Stimulated activated CD8-positive, alpha-beta memory T cell treated with anti-CD3 and anti-CD28 coated beads, Interleukin-15, amount 100 ng/mL, for 48 hours (primary cell): Measurements from ENCODE around the gene GBX1.

Experiments
- DNase-seq, 2 donors: peaks; one replicate each; pipeline ENCODE4 v3.0.0-alpha.2; 2020; ENCODE audit warnings: low read depth in 2 of 2

The GBX1 gene

DNA sequence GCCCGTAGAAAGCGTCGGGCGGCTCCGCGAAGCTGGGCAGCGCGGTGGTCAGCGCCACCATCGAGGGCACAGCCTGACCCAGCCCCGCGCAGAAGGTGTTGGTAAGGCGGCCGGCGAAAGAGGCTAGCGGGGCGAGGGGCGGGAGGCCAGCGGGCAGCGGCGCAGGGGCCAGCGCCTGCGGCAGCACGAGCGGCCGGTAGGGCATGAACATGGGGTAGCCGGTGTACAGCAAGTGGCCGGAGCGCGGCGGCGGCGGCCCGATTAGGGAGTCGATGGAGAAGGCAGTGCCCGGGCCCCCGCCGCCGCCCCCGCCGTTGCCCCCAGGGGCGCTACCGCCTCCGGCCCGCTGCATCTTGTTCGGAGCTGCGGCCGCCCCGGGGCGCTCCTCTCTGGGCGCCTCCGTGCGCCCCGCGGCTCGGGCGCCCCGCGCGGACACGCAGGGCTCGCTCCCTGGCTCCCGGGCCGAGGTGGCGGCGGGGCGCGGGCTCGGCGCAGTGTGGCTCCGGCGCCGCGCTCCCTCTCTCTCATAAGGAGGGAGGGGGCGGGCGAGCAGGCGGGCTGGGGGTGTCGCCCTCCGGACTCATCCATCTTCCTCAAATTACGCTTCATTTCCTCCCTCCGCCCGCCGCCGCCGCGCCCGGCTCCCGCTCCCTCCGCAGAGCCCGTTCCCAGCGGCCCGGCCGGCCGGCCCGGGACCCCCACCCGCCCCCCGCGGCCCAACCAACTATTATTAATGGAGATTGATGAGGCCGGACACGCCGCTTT, at the start of gene GBX1:
Gene GBX1, minus strand, starts transcription at position 498 of the 765 bp plus-strand sequence. Its CDS starts 146 bp downstream, at position 352.
- no peak for DNase-seq

DNA sequence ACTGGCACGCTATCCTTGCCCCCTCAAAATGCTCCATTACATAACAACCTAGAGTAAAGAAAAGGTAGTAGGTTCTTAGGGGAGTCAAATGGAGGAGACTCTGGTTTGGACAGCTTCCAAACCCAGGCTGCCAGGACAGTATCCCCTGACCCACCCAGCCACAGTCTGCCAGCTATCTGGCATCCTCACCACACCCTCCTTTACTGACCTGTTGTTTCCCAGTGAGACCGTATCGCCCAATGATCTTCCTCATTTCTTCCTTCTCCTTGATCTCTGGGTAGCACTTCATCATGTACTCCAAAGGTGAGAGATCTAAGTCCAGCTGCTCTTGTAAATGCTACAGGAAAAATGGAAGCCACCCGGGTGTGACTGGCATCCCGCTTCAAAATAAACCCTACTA, 47.9 kb upstream of the GBX1 start:
- no peak for DNase-seq

- no peak for DNase-seq
These were observed 46.3 kb upstream of the GBX1 start for GRCh38 chr7:151213826-151214225.

DNA sequence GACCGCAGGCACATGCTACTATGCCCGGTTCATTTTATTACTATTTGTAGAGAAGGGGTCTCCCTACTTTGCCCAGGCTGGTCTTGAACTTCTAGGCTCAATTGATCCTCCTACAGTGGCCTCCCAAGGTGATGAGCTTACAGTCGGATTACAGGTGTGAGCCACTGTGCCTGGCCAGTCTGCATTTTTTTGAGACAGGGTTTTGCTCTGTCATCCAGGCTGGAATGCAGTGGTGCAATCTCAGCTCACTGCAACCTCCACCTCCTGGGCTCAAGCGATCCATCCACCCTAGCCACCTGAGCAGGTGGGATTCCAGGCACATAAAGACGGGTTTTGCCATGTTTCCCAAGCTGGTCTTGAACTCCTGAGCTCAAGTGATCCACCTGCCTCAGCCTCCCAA, 45.1 kb upstream of the GBX1 start:
- DNase-seq, result no peak

DNA sequence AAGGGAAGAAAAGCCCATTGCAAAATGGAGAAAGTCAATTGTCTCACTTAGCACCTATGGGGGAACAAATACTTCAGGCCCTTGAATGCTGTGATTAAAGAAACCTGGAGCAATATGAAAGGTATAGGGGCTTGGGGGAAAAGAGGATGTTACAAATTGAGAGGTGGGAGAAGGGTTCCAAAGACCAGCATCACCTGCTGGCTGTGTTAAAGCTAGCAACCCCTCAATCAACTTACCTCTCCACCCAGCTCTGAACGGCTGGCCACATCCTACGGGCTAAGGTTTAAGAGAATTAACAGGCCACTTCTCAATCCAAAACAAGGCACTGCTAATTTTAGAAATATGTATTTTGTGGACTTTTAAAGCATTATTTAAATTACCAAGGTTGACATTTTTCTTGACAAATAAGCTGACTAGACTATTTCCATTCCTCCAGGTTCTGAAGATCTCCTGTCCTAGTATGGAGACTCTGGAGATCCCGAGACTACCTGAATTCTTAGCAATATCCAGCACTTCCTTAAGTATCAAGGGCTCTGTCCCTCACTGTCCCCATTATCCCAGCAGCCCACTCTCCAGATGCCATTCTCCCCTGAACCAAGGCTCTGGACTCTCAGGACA, 43.8 kb upstream of the GBX1 start:
- DNase-seq, result no peak

GRCh38 chr7:151210087-151210854, 42.8 kb upstream of the GBX1 start, which contains the start of gene H2BK1:
H2BK1 (minus strand) TSS chr7:151210488; CDS start chr7:151210318, 170 bp downstream.
- DNase-seq, result no peak

- DNase-seq, result no peak
These were observed 42.1 kb upstream of the GBX1 start for GRCh38 chr7:151209588-151209987.

DNA sequence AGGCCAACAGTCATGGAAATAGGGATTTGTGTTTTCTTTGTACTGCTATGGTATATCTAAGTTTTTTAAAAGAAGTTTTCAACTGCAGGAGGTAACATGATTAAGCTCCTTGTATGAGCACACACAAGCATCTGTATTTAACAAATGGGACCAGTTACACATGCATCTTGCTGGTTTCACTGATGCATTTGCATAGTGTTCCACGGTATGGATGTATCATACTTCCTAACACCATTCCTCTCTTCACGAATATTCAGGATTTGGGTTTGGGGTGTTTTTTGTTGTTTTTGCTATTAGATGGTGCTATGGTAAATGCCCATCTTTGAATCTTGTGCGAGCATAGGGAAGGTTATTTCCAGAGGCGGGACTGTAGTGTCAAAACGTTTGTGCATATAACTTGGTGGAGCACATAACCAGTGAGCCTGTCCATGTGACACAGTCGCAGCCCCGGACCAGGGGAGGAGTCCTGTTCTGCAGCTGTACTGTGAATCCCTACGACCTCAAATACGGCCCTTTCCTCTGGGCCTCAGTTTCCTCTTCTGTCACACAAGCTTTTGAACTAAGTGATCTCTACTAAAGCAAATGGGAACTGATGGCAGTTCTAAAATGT, 40.9 kb upstream of the GBX1 start:
- DNase-seq, result no peak

- no peak for DNase-seq
These were observed 40.3 kb upstream of the GBX1 start for GRCh38 chr7:151207804-151208203.

- no peak for DNase-seq
These were observed 39.8 kb upstream of the GBX1 start for GRCh38 chr7:151207315-151207714.

DNA sequence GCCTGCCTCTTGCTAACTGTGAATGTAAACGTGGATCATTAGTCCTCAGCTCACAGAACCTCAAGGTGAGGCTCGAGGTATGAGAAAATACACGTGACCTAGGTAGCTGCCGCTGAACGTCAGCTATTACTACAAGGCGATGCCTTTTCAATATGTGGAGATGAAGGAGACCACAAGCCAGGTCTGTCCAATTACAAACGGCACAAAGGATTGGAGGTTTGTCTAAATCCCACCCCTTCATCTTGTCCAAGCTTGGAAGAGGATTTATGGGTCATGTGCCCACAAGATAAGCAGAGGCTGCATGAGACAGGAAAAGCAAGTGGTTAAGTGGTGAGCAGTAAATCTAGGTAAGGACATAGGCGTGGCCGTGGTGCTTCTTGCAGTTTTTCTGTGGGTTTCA, 39.4 kb upstream of the GBX1 start:
- DNase-seq, result no peak

- DNase-seq, result no peak
These were observed 38.2 kb upstream of the GBX1 start for GRCh38 chr7:151205730-151206129.

DNA sequence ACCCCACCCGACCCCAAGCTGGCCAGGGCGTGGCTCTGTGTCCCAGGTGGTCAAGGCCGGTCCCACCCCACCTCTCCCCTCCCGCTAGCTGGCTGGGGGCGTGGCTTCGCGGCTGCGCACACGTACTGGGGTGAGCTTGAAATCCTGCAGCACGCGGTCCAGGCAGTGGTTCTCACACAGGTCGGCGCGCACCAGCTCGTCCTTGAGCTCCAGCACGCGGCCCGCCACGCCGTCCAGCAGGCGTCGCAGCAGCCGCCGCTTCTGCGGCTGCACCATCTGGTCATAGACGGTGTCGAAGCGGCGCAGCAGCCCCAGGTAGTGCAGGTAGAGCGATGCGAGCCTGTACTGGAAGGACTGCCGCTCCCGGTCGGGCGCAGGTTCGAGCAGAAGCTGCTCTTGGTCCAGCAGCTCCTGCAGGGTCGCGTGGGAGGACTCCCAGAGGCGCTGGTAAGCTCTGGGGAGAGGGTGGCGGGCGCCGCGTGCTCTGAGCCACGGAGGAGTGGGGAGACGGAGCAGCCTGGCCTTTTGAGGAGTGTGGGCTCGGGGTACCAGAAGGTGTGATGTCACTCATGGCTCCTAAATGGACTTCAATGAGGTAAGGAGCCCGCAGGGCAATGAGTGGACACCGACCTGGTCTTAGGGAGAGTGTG, 37.0 kb upstream of the GBX1 start:
- DNase-seq, result no peak

DNA sequence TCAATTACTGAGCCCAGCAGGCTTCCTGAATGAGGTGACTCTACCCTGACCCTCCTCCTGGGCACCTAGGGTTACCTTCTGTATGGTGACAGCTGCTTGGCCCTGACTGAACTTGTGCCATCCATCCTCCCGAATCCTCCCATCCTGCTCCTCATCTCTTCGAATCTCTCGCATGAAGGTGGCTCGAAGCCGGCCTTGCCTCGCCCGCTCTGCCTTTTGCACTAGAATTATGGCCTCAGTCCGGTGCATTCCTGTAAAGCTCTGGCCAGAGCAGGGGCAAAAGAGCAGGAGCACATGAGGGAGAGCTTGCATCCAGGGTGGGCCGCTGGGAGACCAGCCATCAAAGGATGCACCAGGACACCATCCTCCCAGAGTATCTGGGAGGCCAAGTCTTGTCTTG, 35.3 kb upstream of the GBX1 start:
- DNase-seq, result no peak

DNA sequence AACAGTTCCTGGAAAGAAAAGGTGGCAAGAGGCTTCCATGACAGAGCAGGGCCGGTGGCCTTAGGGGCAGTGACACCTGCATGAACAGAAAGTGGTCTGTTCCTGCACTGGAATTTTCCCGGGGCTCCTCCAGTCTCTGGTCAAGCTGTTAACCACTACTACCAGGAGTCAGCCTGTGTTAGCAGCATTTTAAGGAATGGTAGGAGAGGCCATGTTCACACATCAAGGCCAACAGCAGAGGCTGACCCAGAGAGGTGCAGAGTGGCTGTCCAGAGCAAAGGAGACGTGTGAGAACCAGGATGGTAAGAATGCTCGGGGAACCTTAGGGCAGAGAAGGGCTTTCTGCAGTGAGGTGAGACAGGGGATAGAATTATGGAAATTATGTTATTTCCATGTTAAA, 34.3 kb upstream of the GBX1 start:
- DNase-seq, result no peak

GRCh38 chr7:151201344-151201743, 33.9 kb upstream of the GBX1 start:
- no peak for DNase-seq

GRCh38 chr7:151198945-151199848, 31.7 kb upstream of the GBX1 start:
- DNase-seq, result no peak

GRCh38 chr7:151197932-151198331, 30.4 kb upstream of the GBX1 start:
- DNase-seq, result no peak

DNA sequence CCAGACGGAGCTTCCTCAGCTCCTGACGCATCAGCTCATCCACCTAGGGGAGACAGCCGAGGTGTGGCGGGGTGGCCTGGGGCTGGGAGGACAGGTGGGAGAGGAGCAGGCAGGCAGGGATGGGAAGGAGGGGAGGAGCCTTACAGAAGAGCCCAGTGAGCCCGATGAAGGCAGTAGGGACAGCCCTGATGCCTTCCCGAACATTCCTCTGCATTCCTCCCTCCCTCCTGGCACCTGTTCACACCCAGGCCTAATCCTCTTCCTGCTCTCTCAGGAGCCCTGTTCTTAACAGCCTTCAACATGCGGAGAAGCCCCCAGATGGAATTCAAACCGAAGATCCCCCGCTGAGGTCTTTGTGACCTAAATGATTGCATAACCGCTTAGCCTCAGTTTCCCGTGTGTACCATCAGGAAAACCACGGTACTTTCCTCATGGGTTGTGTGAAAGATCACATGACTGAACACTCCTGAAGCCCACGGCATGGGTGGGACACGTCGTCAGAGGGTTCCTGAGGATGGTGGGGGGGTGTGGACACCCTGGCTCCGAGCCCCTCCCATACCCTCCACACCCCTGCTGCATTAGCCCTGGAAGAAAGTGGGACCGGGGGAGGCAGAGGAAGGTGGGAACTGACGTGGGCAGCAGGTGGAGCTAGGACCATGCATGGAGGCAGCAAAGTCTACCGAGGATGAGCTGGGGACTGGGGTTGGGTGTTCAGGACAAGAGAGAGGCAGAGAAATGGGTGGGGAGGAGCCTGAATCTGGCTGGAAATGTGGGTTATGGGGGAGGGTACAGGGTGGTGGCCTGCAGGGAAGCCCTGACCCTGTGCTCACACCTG, 28.3 kb upstream of the GBX1 start:
- DNase-seq, result no peak

DNA sequence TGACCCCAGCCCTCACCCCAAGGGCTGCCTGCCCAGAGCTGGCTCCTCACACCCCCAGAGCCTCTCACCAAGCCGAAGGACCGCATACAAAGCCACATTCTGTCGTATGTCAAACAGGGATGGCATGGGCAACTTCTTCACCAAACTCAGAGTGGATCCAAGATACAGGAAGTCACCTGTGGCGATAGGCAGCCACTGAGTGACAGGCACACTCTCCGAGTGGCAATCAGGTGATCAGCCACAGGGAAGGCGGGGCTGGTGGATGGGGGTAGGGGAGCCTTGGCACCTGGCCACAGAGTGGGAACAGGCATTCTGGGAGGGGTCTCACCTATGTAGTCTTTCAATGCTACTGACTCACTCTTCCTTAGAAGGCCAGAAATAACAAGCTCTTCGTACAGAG, 26.7 kb upstream of the GBX1 start:
- DNase-seq, result no peak
